Upper lobe of right lung (tissue), 1 donor: ENCODE results near the gene MET. TPM values are rescaled to one million over a fixed set of nuclear protein-coding genes. Genes with fewer than 3 reads are reported as not detected.

Source experiments
- ATAC-seq: fragments of 200-7000 bp; cut with Tn5 transposase; one replicate; pipeline ENCODE4 v1.9.1; 2020; ENCODE audit warnings: mild to moderate bottlenecking, moderate library complexity
- DNase-seq: peaks from one replicate; pipeline ENCODE4 v3.0.0-alpha.2; 2020
- H3K27ac ChIP-seq: fragments of 200-600 bp; one replicate; pipeline ENCODE4 v1.8.0; 2022
- H3K27me3 ChIP-seq: fragments of 200-600 bp; one replicate; pipeline ENCODE4 v1.8.0; 2022; ENCODE audit warnings: mild to moderate bottlenecking
- H3K36me3 ChIP-seq: fragments of 200-600 bp; one replicate; pipeline ENCODE4 v1.8.0; 2022
- H3K4me1 ChIP-seq: fragments of 200-600 bp; one replicate; pipeline ENCODE4 v1.8.0; 2022
- H3K4me3 ChIP-seq: fragments of 200-600 bp; one replicate; pipeline ENCODE4 v1.8.0; 2022; ENCODE audit warnings: mild to moderate bottlenecking
- H3K9me3 ChIP-seq: fragments of 200-600 bp; one replicate; pipeline ENCODE4 v1.8.0; 2022
- CTCF ChIP-seq: fragments of 200-600 bp; IDR thresholded peaks from one replicate; pipeline ENCODE4 v1.8.0; 2022; ENCODE audit warnings: antibody characterized with exemption
- intact Hi-C: fragments of 100-400 bp; cut with DNase I; formaldehyde crosslinking; loops from one replicate; pipeline ENCODE4 v1.11.0; 2022
- long read RNA-seq: library from polyadenylated mRNA; unstranded; transcript quantifications from one replicate; pipeline ENCODE4 v2.0.0, GENCODE V29; 2021
- total RNA-seq: library from RNA; stranded (reverse); fragmentation: NEBNext Ultra II Directional; extraction: Animal tissue kit (Norgen Biotek cat#: 25700); gene quantifications from one replicate; pipeline ENCODE4 v1.2.1, GENCODE V29; 2021
- donor health status: DM: no; HTN: yes; CAD: no; lungs with severe emphysema.

The MET gene
- 69.6 TPM for total RNA-seq
- long read RNA-seq, full-length matches to known transcripts: 21 of 64 reads
- long read RNA-seq, partial matches to known transcripts: 27 of 64 reads
- long read RNA-seq, other reads (novel, unspliced or antisense): 16 of 64 reads

- Histone ChIP-seq H3K4me1 (peaks cover 11% of the 10 kb centered on the region), H3K27me3 (peaks cover 11% of the 10 kb centered on the region), H3K9me3 (no peaks in the 10 kb centered on the region), H3K36me3 (no peaks in the 10 kb centered on the region), H3K27ac (peak within 1 kb of the TSS; percentile 70), H3K4me3 (peak within 1 kb of the TSS; percentile 54)
- intact Hi-C loops: no loop called here
- peak; percentile 95 for ATAC-seq
- peak; percentile 54 for TF ChIP-seq CTCF
- DNase-seq: peak; percentile 91
Measured at GRCh38 chr7:116671681-116672595, at the start of gene MET. MET (plus strand) TSS chr7:116672196; CDS start chr7:116699085, 26,889 bp downstream.

GRCh38 chr7:116626886-116627285 is 45.1 kb upstream of the MET start:
- ATAC-seq (no peak), DNase-seq (no peak)
- no peaks in the 10 kb centered on the region for H3K27me3 ChIP-seq
- H3K27ac ChIP-seq: no peak overlapping the region
- no peak for TF ChIP-seq CTCF
- intact Hi-C loops: no loop called here
- H3K9me3 ChIP-seq: no peaks in the 10 kb centered on the region
- H3K36me3 ChIP-seq: no peaks in the 10 kb centered on the region
- H3K4me3 ChIP-seq: no peak overlapping the region
- H3K4me1 ChIP-seq: no peaks in the 10 kb centered on the region

- Histone ChIP-seq H3K36me3 (no peaks in the 10 kb centered on the region), H3K4me3 (no peak overlapping the region), H3K27ac (no peak overlapping the region), H3K27me3 (no peaks in the 10 kb centered on the region), H3K9me3 (no peaks in the 10 kb centered on the region), H3K4me1 (no peaks in the 10 kb centered on the region)
- no peak for TF ChIP-seq CTCF
- intact Hi-C loops: no loop called here
- DNase-seq: no peak
- peak; percentile 67 for ATAC-seq
Measured at GRCh38 chr7:116629051-116629463, 42.9 kb upstream of the MET start.

GRCh38 chr7:116630357-116630756 is 41.6 kb upstream of the MET start:
- no peaks in the 10 kb centered on the region for H3K27me3 ChIP-seq
- no peaks in the 10 kb centered on the region for H3K36me3 ChIP-seq
- no peak for TF ChIP-seq CTCF
- H3K27ac ChIP-seq: no peak overlapping the region
- intact Hi-C loops: no loop called here
- H3K9me3 ChIP-seq: no peaks in the 10 kb centered on the region
- no peak overlapping the region for H3K4me3 ChIP-seq
- ATAC-seq: no peak
- H3K4me1 ChIP-seq: no peaks in the 10 kb centered on the region
- DNase-seq: no peak

GRCh38 chr7:116630932-116631671 is 40.9 kb upstream of the MET start:
- intact Hi-C loops: no loop called here
- H3K36me3 ChIP-seq: no peaks in the 10 kb centered on the region
- no peak overlapping the region for H3K27ac ChIP-seq
- no peak for TF ChIP-seq CTCF
- DNase-seq (peak; percentile 79), ATAC-seq (peak; percentile 82)
- no peaks in the 10 kb centered on the region for H3K27me3 ChIP-seq
- H3K4me3 ChIP-seq: no peak overlapping the region
- no peaks in the 10 kb centered on the region for H3K4me1 ChIP-seq
- no peaks in the 10 kb centered on the region for H3K9me3 ChIP-seq
